Suppressor macrophage treated with lipopolysaccharide for 1 hour (primary cell): ENCODE results near the gene BBIP1.

Source experiments
- DNase-seq, 3 donors: peaks; one replicate each; pipeline ENCODE4 v3.0.0-alpha.2; 2020 to 2022

Gene BBIP1

GRCh38 chr10:110918643-110919348 is at the start of gene BBIP1:
TSS of gene BBIP1 (minus strand) at chr10:110919180. CDS start at chr10:110918157, 1,023 bp downstream.
- DNase-seq, result peak in 2 of 3 donors; percentile 100

- DNase-seq, result no peak
These were observed 48.7 kb upstream of the BBIP1 start for GRCh38 chr10:110967645-110968044.

- DNase-seq, result peak in 1 of 3 donors; percentile 24
These were observed 48.1 kb upstream of the BBIP1 start for GRCh38 chr10:110967009-110967630.

GRCh38 chr10:110966146-110966545 is 47.2 kb upstream of the BBIP1 start:
- no peak for DNase-seq

- DNase-seq, result no peak
These were observed 46.2 kb upstream of the BBIP1 start for GRCh38 chr10:110965216-110965615.

GRCh38 chr10:110964681-110965080 is 45.7 kb upstream of the BBIP1 start:
- no peak for DNase-seq

GRCh38 chr10:110963162-110963561 is 44.2 kb upstream of the BBIP1 start:
- no peak for DNase-seq

- DNase-seq, result peak in 1 of 3 donors; percentile 26
These were observed 43.5 kb upstream of the BBIP1 start for GRCh38 chr10:110962443-110962842.

GRCh38 chr10:110960333-110960712 is 41.3 kb upstream of the BBIP1 start:
- no peak for DNase-seq

GRCh38 chr10:110959379-110960332 is 40.7 kb upstream of the BBIP1 start:
- no peak for DNase-seq

GRCh38 chr10:110957606-110958005 is 38.6 kb upstream of the BBIP1 start:
- no peak for DNase-seq

- DNase-seq, result no peak
These were observed 32.4 kb upstream of the BBIP1 start for GRCh38 chr10:110951381-110951780.

- no peak for DNase-seq
These were observed 28.1 kb upstream of the BBIP1 start for GRCh38 chr10:110947061-110947595.

GRCh38 chr10:110946496-110946895 is 27.5 kb upstream of the BBIP1 start:
- DNase-seq, result no peak

GRCh38 chr10:110944792-110945396 is 25.9 kb upstream of the BBIP1 start:
- DNase-seq, result peak; percentile 7 to 56 (median 26)

- no peak for DNase-seq
These were observed 20.4 kb upstream of the BBIP1 start for GRCh38 chr10:110939419-110939818.

GRCh38 chr10:110936757-110937156 is 17.8 kb upstream of the BBIP1 start:
- no peak for DNase-seq

- no peak for DNase-seq
These were observed 13.7 kb upstream of the BBIP1 start for GRCh38 chr10:110932505-110933180.

- DNase-seq, result peak in 1 of 3 donors; percentile 16
These were observed 12.9 kb upstream of the BBIP1 start for GRCh38 chr10:110931769-110932381.

GRCh38 chr10:110927461-110927860 is 8.5 kb upstream of the BBIP1 start:
- no peak for DNase-seq

GRCh38 chr10:110923856-110924493 is 5.0 kb upstream of the BBIP1 start:
- peak in 1 of 3 donors; percentile 1 for DNase-seq
